Upper lobe of right lung (tissue), 1 donor: ENCODE results near the gene SMAD2. TPM values are rescaled to one million over a fixed set of nuclear protein-coding genes. Genes with fewer than 3 reads are reported as not detected.

Experiments
- ATAC-seq: fragments of 200-7000 bp; cut with Tn5 transposase; one replicate; pipeline ENCODE4 v1.9.1; 2020; ENCODE audit warnings: mild to moderate bottlenecking, moderate library complexity
- DNase-seq: peaks from one replicate; pipeline ENCODE4 v3.0.0-alpha.2; 2020
- H3K27ac ChIP-seq: fragments of 200-600 bp; one replicate; pipeline ENCODE4 v1.8.0; 2022
- H3K27me3 ChIP-seq: fragments of 200-600 bp; one replicate; pipeline ENCODE4 v1.8.0; 2022; ENCODE audit warnings: mild to moderate bottlenecking
- H3K36me3 ChIP-seq: fragments of 200-600 bp; one replicate; pipeline ENCODE4 v1.8.0; 2022
- H3K4me1 ChIP-seq: fragments of 200-600 bp; one replicate; pipeline ENCODE4 v1.8.0; 2022
- H3K4me3 ChIP-seq: fragments of 200-600 bp; one replicate; pipeline ENCODE4 v1.8.0; 2022; ENCODE audit warnings: mild to moderate bottlenecking
- H3K9me3 ChIP-seq: fragments of 200-600 bp; one replicate; pipeline ENCODE4 v1.8.0; 2022
- intact Hi-C: fragments of 100-400 bp; cut with DNase I; formaldehyde crosslinking; loops from one replicate; pipeline ENCODE4 v1.11.0; 2022
- total RNA-seq: library from RNA; stranded (reverse); fragmentation: NEBNext Ultra II Directional; extraction: Animal tissue kit (Norgen Biotek cat#: 25700); gene quantifications from one replicate; pipeline ENCODE4 v1.2.1, GENCODE V29; 2021
- TF ChIP-seq, protein P1 (sequence below): fragments of 200-600 bp; IDR thresholded peaks from one replicate; pipeline ENCODE4 v1.8.0; 2022; ENCODE audit warnings: antibody characterized with exemption
- donor health status: DM: no; HTN: yes; CAD: no; lungs with severe emphysema.

The SMAD2 gene
- total RNA-seq, 1 donor from 2014 or later: 160 TPM

DNA sequence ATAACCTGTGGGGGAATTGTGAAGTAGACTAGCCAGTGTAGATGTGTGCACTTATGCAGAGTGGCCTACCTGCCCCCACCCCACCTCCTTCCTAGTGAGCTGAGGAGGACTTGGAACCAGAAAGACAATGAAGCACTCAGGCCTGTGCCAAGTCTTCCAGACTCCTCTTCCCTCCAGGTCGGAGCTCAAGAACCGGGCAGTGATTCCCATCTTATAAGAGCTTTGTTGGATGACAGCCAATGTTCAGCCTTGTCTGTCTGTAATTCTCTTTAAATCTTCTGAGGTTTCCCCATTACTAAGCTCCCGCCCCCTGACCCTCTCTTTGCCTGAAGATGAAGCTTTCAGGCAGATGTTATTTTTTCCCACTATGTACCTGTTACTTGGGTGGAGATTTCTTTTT is 121.0 kb downstream of the SMAD2 start:
- ATAC-seq (no peak), DNase-seq (no peak)
- Histone ChIP-seq H3K27me3 (no peaks in the 10 kb centered on the region), H3K27ac (no peak overlapping the region), H3K36me3 (no peaks in the 10 kb centered on the region), H3K9me3 (no peaks in the 10 kb centered on the region), H3K4me3 (no peak overlapping the region), H3K4me1 (no peaks in the 10 kb centered on the region)
- TF ChIP-seq, protein P1, sequence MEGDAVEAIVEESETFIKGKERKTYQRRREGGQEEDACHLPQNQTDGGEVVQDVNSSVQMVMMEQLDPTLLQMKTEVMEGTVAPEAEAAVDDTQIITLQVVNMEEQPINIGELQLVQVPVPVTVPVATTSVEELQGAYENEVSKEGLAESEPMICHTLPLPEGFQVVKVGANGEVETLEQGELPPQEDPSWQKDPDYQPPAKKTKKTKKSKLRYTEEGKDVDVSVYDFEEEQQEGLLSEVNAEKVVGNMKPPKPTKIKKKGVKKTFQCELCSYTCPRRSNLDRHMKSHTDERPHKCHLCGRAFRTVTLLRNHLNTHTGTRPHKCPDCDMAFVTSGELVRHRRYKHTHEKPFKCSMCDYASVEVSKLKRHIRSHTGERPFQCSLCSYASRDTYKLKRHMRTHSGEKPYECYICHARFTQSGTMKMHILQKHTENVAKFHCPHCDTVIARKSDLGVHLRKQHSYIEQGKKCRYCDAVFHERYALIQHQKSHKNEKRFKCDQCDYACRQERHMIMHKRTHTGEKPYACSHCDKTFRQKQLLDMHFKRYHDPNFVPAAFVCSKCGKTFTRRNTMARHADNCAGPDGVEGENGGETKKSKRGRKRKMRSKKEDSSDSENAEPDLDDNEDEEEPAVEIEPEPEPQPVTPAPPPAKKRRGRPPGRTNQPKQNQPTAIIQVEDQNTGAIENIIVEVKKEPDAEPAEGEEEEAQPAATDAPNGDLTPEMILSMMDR: no peak
- intact Hi-C loops: no loop called here

DNA sequence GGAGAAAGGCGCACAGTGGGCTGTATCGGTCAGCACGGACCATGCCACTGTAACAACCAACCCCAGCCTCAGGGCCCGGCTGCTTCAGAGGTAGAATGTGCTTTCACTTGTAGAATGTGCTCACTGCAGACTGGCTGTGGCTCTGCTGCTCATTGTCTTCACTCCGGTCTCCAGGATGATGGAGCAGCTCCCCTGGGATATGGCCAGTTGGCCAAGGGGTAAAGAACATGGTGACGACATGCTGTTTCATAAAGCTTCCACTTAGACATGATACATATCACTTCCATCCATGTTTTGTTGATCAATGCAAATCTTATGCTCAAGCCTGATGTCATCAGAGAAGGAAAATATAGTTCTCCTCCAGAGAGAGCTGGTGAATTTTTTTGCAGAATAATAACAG is 127.7 kb downstream of the SMAD2 start:
- no peak overlapping the region for H3K27ac ChIP-seq
- TF ChIP-seq, protein P1: no peak
- H3K4me3 ChIP-seq: no peak overlapping the region
- no peak for ATAC-seq
- H3K9me3 ChIP-seq: no peaks in the 10 kb centered on the region
- no peaks in the 10 kb centered on the region for H3K27me3 ChIP-seq
- no peak for DNase-seq
- no peaks in the 10 kb centered on the region for H3K36me3 ChIP-seq
- intact Hi-C loops: no loop called here
- no peaks in the 10 kb centered on the region for H3K4me1 ChIP-seq

DNA sequence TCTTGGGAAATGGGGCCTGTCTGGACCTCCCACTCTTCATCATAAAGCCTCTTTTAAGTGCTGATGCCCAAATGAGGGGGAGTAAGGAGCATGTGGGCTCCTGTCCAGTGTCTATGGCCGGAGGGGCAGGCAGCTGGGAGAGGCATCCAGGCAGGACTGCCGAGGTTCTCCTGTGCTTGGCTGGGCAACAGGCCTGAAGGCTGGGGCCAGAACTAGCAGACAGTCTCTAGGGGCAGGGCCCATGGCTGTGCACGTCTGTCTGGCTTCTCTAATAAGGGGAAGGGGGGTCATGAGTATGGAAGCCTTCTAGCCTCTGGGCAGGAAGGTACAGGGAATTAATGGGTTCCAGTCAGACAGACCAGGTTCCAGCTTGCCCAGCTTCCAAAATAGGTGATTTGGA is 128.6 kb downstream of the SMAD2 start:
- ATAC-seq (no peak), DNase-seq (no peak)
- Histone ChIP-seq H3K4me1 (no peaks in the 10 kb centered on the region), H3K36me3 (no peaks in the 10 kb centered on the region), H3K27ac (no peak overlapping the region), H3K27me3 (no peaks in the 10 kb centered on the region), H3K4me3 (no peak overlapping the region), H3K9me3 (no peaks in the 10 kb centered on the region)
- TF ChIP-seq, protein P1: no peak
- intact Hi-C loops: no loop called here

DNA sequence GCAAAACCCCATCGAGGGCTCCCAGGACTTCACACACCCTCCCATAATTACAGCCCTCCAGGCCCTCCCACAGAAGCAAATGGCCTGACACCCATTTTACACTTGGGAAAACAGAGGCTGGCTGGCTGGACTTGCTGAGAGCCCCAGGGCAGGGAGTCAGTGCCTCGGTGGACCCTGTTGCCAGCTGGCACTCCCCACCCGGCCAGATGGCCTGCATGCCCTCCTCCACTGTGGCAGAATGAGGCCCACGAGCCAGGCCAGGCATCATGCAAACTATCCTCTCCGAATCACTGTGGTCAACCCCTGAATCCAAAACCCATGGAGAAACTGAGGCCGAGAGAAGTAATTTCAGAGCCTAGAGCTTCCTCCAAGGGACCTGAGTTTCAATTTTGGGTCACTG is 129.7 kb downstream of the SMAD2 start:
- H3K27me3 ChIP-seq: no peaks in the 10 kb centered on the region
- no peaks in the 10 kb centered on the region for H3K9me3 ChIP-seq
- no peaks in the 10 kb centered on the region for H3K36me3 ChIP-seq
- no peak overlapping the region for H3K4me3 ChIP-seq
- TF ChIP-seq, protein P1: no peak
- ATAC-seq (no peak), DNase-seq (no peak)
- H3K27ac ChIP-seq: no peak overlapping the region
- intact Hi-C loops: no loop called here
- no peaks in the 10 kb centered on the region for H3K4me1 ChIP-seq

DNA sequence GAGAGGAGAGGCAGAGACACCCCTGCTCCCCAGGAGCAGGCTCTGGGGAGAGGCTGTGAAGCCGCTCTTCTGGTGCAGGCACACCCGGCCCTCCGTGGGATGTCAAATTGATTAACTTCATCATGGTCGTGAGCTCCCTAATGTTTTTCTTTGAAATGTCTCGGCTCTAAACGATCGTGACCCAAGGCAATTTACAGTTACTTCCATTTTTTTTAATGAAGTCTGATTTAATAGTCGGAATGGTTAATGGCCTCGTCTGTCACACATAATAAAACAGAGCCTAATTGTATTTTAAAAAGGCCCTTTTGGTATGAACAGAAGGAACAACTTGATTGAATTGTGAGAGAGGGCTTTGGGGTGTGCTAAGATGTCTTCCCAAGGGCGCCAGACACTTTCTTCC is 130.2 kb downstream of the SMAD2 start:
- H3K36me3 ChIP-seq: no peaks in the 10 kb centered on the region
- DNase-seq: no peak
- no peaks in the 10 kb centered on the region for H3K27me3 ChIP-seq
- no peak overlapping the region for H3K27ac ChIP-seq
- intact Hi-C loops: no loop called here
- no peaks in the 10 kb centered on the region for H3K9me3 ChIP-seq
- no peaks in the 10 kb centered on the region for H3K4me1 ChIP-seq
- TF ChIP-seq, protein P1: no peak
- ATAC-seq: no peak
- no peak overlapping the region for H3K4me3 ChIP-seq

DNA sequence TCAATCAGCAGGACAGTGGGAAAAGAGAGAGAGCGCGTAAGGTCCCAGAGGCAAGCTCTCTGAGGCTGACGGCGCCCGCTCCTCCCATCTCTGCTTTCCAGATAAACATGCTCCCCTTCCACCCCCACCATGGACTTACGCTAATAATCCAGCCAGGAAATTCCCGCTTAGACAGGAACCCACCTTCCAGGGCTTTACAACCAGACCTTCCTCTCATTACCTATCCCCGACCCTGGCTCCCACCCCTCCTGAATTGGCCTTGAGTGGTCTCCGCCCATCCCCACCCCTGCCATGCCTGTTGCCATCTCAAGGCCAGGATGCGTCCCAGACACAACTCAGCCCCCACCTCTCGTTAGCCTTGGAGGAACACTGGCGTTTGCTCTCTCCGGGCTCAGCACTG is 131.1 kb downstream of the SMAD2 start:
- intact Hi-C loops: no loop called here
- no peaks in the 10 kb centered on the region for H3K4me1 ChIP-seq
- no peaks in the 10 kb centered on the region for H3K9me3 ChIP-seq
- H3K36me3 ChIP-seq: no peaks in the 10 kb centered on the region
- no peak overlapping the region for H3K27ac ChIP-seq
- DNase-seq: no peak
- no peaks in the 10 kb centered on the region for H3K27me3 ChIP-seq
- TF ChIP-seq, protein P1: no peak
- H3K4me3 ChIP-seq: no peak overlapping the region
- ATAC-seq: no peak
